H4 (cell line): Measurements from ENCODE around the gene AQP10. TPM values are rescaled to one million over a fixed set of nuclear protein-coding genes. Genes with fewer than 3 reads are reported as not detected.
A peak's percentile ranks its signal among the peaks of the same experiment; 100 is the strongest.
"Not testable (repeated sequence)": the region's sequence is repeated elsewhere in the genome, so short reads cannot be mapped to it uniquely, and the experiment has no call there.

Source experiments
- DNase-seq: peaks from one replicate; pipeline ENCODE4 v3.0.0-alpha.2; 2015; ENCODE audit warnings: low spot score
- total RNA-seq: library from RNA; depleted of rRNA; stranded (reverse); fragments of >200 nt; shearing (Covaris generic); gene quantifications from 2 replicates; pipeline ENCODE4 v1.2.3, GENCODE V29; 2014; rRNA removed

Gene AQP10, protein sequence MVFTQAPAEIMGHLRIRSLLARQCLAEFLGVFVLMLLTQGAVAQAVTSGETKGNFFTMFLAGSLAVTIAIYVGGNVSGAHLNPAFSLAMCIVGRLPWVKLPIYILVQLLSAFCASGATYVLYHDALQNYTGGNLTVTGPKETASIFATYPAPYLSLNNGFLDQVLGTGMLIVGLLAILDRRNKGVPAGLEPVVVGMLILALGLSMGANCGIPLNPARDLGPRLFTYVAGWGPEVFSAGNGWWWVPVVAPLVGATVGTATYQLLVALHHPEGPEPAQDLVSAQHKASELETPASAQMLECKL
- not detected in 2 replicates for total RNA-seq

GRCh38 chr1:154320882-154321608 is at the start of gene AQP10:
AQP10 (plus strand) TSS chr1:154321093; CDS start chr1:154321156, 63 bp downstream.
- DNase-seq: no peak

- DNase-seq: peak; percentile 96
These were observed 48.5 kb upstream of the AQP10 start, which contains the start of gene HAX1 for GRCh38 chr1:154272217-154272998. HAX1 (plus strand) TSS chr1:154272629; CDS start chr1:154272724, 95 bp downstream.

- DNase-seq: no peak
These were observed 47.8 kb upstream of the AQP10 start for GRCh38 chr1:154272999-154273563.

GRCh38 chr1:154276797-154277196 is 44.1 kb upstream of the AQP10 start:
- DNase-seq: no peak

DNA sequence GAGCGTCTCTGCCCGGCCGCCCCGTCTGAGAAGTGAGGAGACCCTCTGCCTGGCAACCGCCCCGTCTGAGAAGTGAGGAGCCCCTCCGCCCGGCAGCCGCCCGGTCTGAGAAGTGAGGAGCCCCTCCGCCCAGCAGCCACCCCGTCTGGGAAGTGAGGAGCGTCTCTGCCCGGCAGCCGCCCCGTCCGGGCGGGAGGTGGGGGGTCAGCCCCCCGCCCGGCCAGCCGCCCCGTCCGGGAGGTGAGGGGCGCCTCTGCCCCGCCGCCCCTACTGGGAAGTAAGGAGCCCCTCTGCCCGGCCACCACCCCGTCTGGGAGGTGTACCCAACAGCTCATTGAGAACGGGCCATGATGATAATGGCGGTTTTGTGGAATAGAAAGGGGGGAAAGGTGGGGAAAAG is 33.3 kb upstream of the AQP10 start:
- not testable (repeated sequence) for DNase-seq

DNA sequence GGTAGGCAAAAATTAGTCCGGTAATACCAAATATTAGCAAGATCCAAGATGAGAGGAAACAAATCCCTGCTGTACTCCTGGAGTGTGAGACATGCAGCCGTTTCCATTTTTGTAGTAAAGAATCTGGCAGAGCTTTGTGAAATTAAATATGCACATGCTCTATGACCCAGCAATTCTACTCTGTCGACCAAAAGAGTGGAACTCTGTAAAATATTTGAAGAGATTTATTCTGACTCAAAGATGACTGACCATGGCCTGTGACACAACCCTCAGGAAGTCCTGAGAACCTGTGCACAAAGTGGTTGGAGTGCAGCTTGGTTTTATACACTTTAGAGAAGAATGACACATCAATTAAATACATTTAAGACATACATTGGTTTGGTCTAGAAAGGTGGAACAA is 32.2 kb upstream of the AQP10 start:
- no peak for DNase-seq

- DNase-seq: no peak
These were observed 30.0 kb upstream of the AQP10 start for GRCh38 chr1:154290921-154291320.

- DNase-seq: no peak
These were observed 25.3 kb upstream of the AQP10 start for GRCh38 chr1:154295408-154296235.

- no peak for DNase-seq
These were observed 19.3 kb upstream of the AQP10 start for GRCh38 chr1:154301582-154301981.

- no peak for DNase-seq
These were observed 16.1 kb upstream of the AQP10 start for GRCh38 chr1:154304664-154305337.

DNA sequence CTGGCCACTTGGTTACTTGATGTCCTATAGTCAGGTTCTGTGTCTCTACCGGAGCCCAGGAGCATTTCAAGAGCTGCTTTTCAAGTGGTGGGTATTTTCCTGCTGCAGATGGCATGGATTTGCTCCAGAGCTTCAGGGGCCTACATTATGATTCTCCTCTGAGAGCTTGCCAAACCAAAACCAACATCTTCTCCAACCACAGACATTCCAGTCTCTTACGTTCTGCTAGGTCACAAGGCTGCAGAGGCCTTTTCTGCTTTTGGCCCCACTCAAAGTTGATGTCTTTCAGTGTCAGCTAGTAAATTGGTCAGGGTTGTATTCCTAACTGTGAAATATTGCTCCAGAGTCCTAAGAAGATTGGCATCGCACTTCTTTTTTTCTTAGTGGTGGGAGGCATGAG is 14.7 kb upstream of the AQP10 start:
- DNase-seq: peak; percentile 55

- not testable (repeated sequence) for DNase-seq
These were observed 13.1 kb upstream of the AQP10 start for GRCh38 chr1:154307670-154308270.

GRCh38 chr1:154309136-154309535 is 11.8 kb upstream of the AQP10 start:
- not testable (repeated sequence) for DNase-seq

DNA sequence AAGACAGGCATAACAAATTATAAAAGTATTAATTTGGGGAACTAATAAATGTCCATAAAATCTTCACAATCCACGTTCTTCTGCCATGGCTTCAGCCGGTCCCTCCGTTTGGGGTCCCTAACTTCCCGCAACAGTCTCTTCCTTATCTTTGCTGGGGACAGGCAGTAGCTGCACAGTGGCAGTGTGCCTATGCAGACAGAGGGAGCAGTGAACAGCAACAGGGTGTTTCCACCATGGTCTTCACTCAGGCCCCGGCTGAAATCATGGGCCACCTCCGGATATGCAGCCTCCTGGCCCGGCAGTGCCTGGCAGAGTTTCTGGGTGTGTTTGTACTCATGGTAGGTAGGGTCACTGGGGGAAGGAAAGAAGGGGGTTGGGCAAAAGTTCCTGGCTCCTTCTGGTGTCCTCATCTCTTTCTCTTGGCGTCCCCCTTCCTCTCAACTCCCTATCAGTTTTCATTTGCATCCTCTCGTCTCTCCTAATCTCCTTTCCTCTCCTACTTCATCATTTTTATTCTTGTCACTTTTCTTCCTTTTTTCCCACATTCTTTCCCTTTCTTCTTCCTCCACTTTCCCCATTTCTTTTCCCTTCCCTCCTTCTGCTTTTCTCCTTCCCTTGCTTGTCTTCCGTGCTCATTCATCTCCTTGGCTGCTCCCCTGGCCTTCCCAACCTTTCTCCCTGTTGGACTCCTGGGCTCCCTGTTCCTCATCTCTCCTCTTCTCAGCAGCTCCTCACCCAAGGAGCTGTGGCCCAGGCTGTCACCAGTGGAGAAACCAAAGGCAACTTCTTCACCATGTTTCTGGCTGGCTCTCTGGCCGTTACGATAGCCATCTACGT is 8.4 kb upstream of the AQP10 start:
- DNase-seq: not testable (repeated sequence)

DNA sequence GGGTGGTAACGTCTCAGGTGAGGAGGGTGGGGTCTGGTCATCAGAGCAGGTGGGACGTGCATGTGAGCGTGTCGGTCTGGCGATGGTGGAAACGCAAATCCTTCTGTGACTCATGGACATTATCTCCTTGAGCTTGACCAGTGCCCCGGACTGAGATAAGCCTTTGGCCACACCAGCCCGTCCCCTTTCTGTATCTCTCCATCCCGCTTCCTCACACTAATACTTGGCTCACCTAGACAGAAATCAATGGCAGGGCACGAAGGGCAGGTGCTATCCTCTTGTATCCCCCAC is 7.9 kb upstream of the AQP10 start:
- DNase-seq: no peak

- not testable (repeated sequence) for DNase-seq
These were observed 6.7 kb upstream of the AQP10 start for GRCh38 chr1:154314226-154314625.

GRCh38 chr1:154316704-154317103 is 4.2 kb upstream of the AQP10 start:
- no peak for DNase-seq

DNA sequence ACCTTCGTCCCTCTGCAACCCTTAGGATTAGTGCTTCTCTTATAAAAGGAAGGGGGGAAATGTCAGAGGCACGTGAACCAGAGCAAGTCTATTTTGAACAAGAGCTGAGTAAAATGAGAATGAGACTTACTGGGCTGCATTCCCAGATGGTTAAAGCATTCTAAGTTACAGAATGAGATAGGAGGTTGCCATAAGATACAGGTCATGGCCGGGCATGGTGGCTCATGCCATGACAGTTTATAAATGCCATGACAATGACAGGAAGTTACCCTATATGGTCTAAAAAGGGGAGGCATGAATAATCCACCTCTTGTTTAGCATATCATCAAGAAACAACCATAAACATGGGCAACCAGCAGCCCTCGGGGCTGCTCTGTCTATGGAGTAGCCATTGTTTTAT is 2.5 kb upstream of the AQP10 start:
- no peak for DNase-seq

DNA sequence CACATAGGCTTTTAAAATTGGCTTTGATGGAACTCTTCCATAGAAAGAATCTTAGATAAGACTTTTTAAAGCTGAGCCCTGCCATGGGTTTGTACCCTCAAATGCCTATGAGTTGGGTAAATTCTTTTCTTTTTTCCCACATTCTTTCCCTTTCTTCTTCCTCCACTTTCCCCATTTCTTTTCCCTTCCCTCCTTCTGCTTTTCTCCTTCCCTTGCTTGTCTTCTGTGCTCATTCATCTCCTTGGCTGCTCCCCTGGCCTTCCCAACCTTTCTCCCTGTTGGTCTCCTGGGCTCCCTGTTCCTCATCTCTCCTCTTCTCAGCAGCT is 679 bp downstream of the AQP10 start:
- DNase-seq: not testable (repeated sequence)

DNA sequence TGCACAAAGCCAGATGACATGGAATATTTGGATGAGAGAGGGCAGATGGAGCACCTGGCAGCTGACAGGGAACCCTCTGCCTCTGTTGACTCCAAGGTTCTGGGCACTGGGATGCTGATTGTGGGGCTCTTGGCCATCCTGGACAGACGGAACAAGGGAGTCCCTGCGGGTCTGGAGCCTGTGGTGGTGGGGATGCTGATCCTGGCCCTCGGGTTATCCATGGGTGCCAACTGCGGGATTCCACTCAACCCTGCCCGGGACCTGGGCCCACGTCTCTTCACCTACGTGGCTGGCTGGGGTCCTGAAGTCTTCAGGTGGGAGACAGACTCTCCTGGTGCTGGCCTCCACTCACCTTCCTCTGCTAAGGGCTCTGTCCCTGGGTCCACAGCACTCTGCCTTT is 2.6 kb downstream of the AQP10 start:
- DNase-seq: no peak
